Stimulated activated CD8-positive, alpha-beta memory T cell treated with anti-CD3 and anti-CD28 coated beads, Interleukin-7, amount 100 ng/mL, for 48 hours (primary cell): ENCODE results near the gene A1BG.
"Not testable (repeated sequence)": the region's sequence is repeated elsewhere in the genome, so short reads cannot be mapped to it uniquely, and the experiment has no call there.

ENCODE experiments used
- DNase-seq, 2 donors: peaks; one replicate each; pipeline ENCODE4 v3.0.0-alpha.2; 2020; ENCODE audit warnings: low read depth in 1 of 2; ENCODE audit errors: extremely low read depth in 1 of 2

Gene A1BG

GRCh38 chr19:58362272-58362994 lies 9.1 kb upstream of the A1BG start, which contains the start of gene ZNF497:
Gene ZNF497 (minus strand): TSS chr19:58362751. CDS start chr19:58357635, 5,116 bp downstream.
- DNase-seq, result peak; percentile 95 to 98

GRCh38 chr19:58361900-58362271 lies 8.6 kb upstream of the A1BG start:
- peak in 1 of 2 donors; percentile 47 for DNase-seq

GRCh38 chr19:58357481-58358145 lies 4.3 kb upstream of the A1BG start:
- no peak for DNase-seq

GRCh38 chr19:58356766-58357480 lies 3.6 kb upstream of the A1BG start:
- DNase-seq, result no peak

GRCh38 chr19:58355908-58356765 lies 2.8 kb upstream of the A1BG start:
- peak in 1 of 2 donors; percentile 10 for DNase-seq

- no peak for DNase-seq
Measured at GRCh38 chr19:58355215-58355796, 2.0 kb upstream of the A1BG start.

- DNase-seq, result no peak
Measured at GRCh38 chr19:58354478-58355030, 1.3 kb upstream of the A1BG start.

GRCh38 chr19:58353717-58354477 lies 605 bp upstream of the A1BG start:
- no peak for DNase-seq

- no peak for DNase-seq
Measured at GRCh38 chr19:58351990-58352755, 1.1 kb downstream of the A1BG start.

- no peak for DNase-seq
Measured at GRCh38 chr19:58351558-58351878, 1.8 kb downstream of the A1BG start.

- no peak for DNase-seq
Measured at GRCh38 chr19:58350871-58351557, 2.3 kb downstream of the A1BG start.

- no peak for DNase-seq
Measured at GRCh38 chr19:58350001-58350861, 3.1 kb downstream of the A1BG start.

GRCh38 chr19:58349590-58349989 lies 3.7 kb downstream of the A1BG start:
- no peak for DNase-seq

GRCh38 chr19:58348080-58348479 lies 5.2 kb downstream of the A1BG start:
- not testable (repeated sequence) for DNase-seq

- peak; percentile 43 to 45 for DNase-seq
Measured at GRCh38 chr19:58346961-58347929, 6.0 kb downstream of the A1BG start.

GRCh38 chr19:58345558-58345957 lies 7.7 kb downstream of the A1BG start:
- no peak for DNase-seq
